KMS-11 (cell line): Measurements from ENCODE around the gene OR52I1.

Source experiments
- H2AFZ ChIP-seq: fragments of 200-600 bp; sonication (generic); 2 replicates; pipeline ENCODE4 v1.6.1; 2016; ENCODE audit warnings: antibody characterized with exemption, mixed run types, low read depth
- H3K27ac ChIP-seq: fragments of 200-600 bp; sonication (generic); 2 replicates; pipeline ENCODE4 v1.6.1; 2016; ENCODE audit warnings: mild to moderate bottlenecking, mixed run types
- H3K27me3 ChIP-seq: fragments of 200-600 bp; sonication (generic); 2 replicates; pipeline ENCODE4 v1.6.1; 2017; ENCODE audit warnings: mild to moderate bottlenecking, low read depth, mixed run types, moderate library complexity; ENCODE audit not compliant: insufficient read depth
- H3K36me3 ChIP-seq: fragments of 200-600 bp; sonication (generic); 2 replicates; pipeline ENCODE4 v1.6.1; 2017; ENCODE audit warnings: mild to moderate bottlenecking, mixed run types; ENCODE audit not compliant: insufficient read depth
- H3K4me1 ChIP-seq: fragments of 200-600 bp; sonication (generic); 2 replicates; pipeline ENCODE4 v1.6.1; 2016; ENCODE audit warnings: mild to moderate bottlenecking, low read depth, mixed run types; ENCODE audit not compliant: poor library complexity, severe bottlenecking
- H3K4me2 ChIP-seq: fragments of 200-600 bp; sonication (generic); 2 replicates; pipeline ENCODE4 v1.7.0; 2016; ENCODE audit warnings: mild to moderate bottlenecking, mixed run types
- H3K4me3 ChIP-seq: fragments of 200-600 bp; sonication (generic); IDR thresholded peaks from 2 replicates; pipeline ENCODE4 v1.6.1; 2017; ENCODE audit warnings: low read depth, low read length, mixed read lengths; ENCODE audit not compliant: insufficient read depth
- H3K79me2 ChIP-seq: fragments of 200-600 bp; sonication (generic); 2 replicates; pipeline ENCODE4 v1.6.1; 2016; ENCODE audit warnings: low read depth, mixed run types; ENCODE audit not compliant: insufficient read depth
- H3K9ac ChIP-seq: fragments of 200-600 bp; sonication (generic); 2 replicates; pipeline ENCODE4 v1.6.1; 2016; ENCODE audit warnings: mild to moderate bottlenecking, mixed run types
- H4K20me1 ChIP-seq: fragments of 200-600 bp; sonication (generic); 2 replicates; pipeline ENCODE4 v1.6.1; 2016; ENCODE audit warnings: mild to moderate bottlenecking, mixed run types; ENCODE audit not compliant: insufficient read depth
- CTCF ChIP-seq: fragments of 200-600 bp; sonication (generic); conservative IDR thresholded peaks from 2 replicates; pipeline ENCODE4 v1.6.1; 2017; ENCODE audit warnings: low read depth, mild to moderate bottlenecking, antibody characterized with exemption, low read length, moderate library complexity, mixed read lengths

OR52I1 gene

DNA sequence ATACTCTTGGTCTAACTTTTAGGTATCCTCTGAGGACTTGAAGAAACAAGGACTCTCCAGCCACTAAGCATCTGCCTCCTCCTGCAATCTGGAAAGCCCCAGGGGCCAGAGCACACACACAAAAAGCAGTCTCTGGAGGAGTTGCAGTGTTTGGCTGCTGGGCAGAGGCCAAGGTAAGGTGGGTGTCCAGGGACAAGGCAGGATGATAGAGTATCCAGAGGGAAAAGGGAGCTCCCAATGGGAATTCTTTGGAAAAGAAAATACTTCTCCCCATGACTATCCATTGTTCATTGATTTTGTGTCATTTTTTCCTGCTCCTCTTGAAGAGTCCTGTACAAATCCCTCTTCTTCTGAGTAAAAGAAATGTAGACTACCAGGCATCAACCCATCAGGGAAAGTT is 12.4 kb upstream of the OR52I1 start, which contains the start of gene OR52I2:
Gene OR52I2 (plus strand): TSS at position 301 of the 400 bp plus-strand sequence.
- Histone ChIP-seq H3K36me3 (no peaks in the 10 kb centered on the region), H2AFZ (no peak within 1 kb of the TSS), H3K27ac (no peak within 1 kb of the TSS), H3K4me2 (no peak within 1 kb of the TSS), H3K9ac (no peak within 1 kb of the TSS), H4K20me1 (no peaks in the 10 kb centered on the region), H3K4me1 (no peaks in the 10 kb centered on the region), H3K4me3 (no peak within 1 kb of the TSS), H3K79me2 (no peaks in the 10 kb centered on the region), H3K27me3 (no peaks in the 10 kb centered on the region)
- no peak for TF ChIP-seq CTCF

- Histone ChIP-seq H2AFZ (no peak overlapping the region), H3K4me1 (no peaks in the 10 kb centered on the region), H3K36me3 (no peaks in the 10 kb centered on the region), H3K27ac (no peak overlapping the region), H3K79me2 (no peaks in the 10 kb centered on the region), H3K4me2 (no peak overlapping the region), H3K27me3 (no peaks in the 10 kb centered on the region), H3K9ac (no peak overlapping the region), H4K20me1 (no peaks in the 10 kb centered on the region), H3K4me3 (no peak overlapping the region)
- TF ChIP-seq CTCF: no peak
Observed at GRCh38 chr11:4589017-4589416, 4.8 kb upstream of the OR52I1 start.

DNA sequence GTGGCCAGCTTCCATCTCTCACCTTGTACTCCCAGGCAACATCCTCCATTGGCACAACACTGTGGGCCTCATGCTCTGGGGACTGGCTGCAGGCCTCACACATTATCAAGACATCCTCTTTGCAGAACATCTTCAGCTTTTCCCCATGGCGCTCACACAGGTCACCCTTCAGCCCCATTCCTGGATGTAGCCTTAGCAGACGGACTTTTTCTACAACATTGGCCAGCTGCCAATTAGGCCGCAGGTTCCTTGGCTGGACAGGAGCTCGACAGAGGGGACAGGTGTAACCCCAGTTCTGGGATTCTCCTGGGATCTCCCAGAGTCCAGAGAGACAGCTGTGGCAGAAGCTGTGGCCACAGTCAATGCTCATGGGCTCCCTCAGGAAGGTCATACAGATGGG is 11.2 kb downstream of the OR52I1 start:
- H3K4me1 ChIP-seq: peaks cover 10% of the 10 kb centered on the region
- H3K36me3 ChIP-seq: no peaks in the 10 kb centered on the region
- no peak overlapping the region for H3K9ac ChIP-seq
- H3K4me2 ChIP-seq: no peak overlapping the region
- H2AFZ ChIP-seq: no peak overlapping the region
- no peaks in the 10 kb centered on the region for H3K27me3 ChIP-seq
- H3K4me3 ChIP-seq: no peak overlapping the region
- no peaks in the 10 kb centered on the region for H3K79me2 ChIP-seq
- no peaks in the 10 kb centered on the region for H4K20me1 ChIP-seq
- H3K27ac ChIP-seq: no peak overlapping the region
- no peak for TF ChIP-seq CTCF

DNA sequence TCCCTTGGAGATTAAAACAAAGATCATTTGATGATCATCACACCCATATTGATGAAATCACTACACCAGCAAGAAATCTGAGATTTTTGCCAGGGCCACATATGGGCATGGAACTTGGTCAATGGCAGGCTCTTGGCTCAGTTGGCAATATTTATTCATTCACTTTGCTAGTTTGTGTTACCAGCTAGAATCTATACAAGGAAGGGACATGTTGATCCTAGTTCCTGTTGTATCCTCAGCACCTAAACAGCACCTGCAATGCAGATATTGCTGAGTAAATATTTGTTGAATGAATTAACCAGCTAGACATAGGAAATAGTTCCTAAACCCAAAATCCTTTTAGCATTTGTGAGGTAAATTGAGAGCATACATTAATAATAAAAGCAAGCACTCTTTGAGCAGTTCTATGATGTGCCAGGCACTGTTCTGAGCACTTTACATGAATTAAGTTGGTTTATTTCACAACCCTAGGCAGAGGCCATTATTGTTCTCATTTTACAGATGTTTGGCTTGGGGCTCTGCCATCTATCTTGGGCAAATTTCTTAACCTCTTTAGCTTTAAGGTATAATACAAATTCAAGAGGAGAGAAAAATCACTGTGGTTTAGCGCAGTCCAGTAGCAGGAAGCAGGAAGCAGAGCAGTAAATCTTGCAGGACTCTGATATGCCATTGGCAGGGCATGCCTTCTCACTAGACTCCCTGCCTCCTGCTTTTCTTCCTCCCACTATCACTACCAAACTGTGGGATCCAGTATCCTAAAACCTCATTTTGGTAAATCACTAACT is 12.6 kb downstream of the OR52I1 start:
- Histone ChIP-seq H3K27me3 (no peaks in the 10 kb centered on the region), H3K4me1 (peaks cover 10% of the 10 kb centered on the region), H2AFZ (no peak overlapping the region), H4K20me1 (no peaks in the 10 kb centered on the region), H3K4me2 (peak overlapping the region; percentile 81; the same call in 1 of the 2 replicates), H3K4me3 (no peak overlapping the region), H3K9ac (no peak overlapping the region), H3K27ac (no peak overlapping the region), H3K79me2 (no peaks in the 10 kb centered on the region), H3K36me3 (no peaks in the 10 kb centered on the region)
- no peak for TF ChIP-seq CTCF
